Panc1 (cell line): Measurements from ENCODE around the gene DAGLA. TPM values are rescaled to one million over a fixed set of nuclear protein-coding genes. Genes with fewer than 3 reads are reported as not detected.

Experiments used
- ATAC-seq: fragments of 200-7000 bp; cut with Tn5 transposase; 2 replicates; pipeline ENCODE4 v1.9.1; 2020; ENCODE audit warnings: mild to moderate bottlenecking, moderate library complexity
- BruUV-seq: library from RNA; stranded (reverse); fragments of 400-500 nt; replicated peaks from 2 replicates; lab custom pipeline; 2021; lab: Mats Ljungman, UMichigan
- CTCF ChIA-PET: fragments of 300-600 bp; sonication (Branson Sonifier 250); formaldehyde crosslinking; loops from one replicate; lab custom pipeline; 2022; ENCODE audit warnings: antibody characterized with exemption; lab: Charles Lee
- POLR2A ChIA-PET: fragments of 300-600 bp; sonication (Branson Sonifier 250); formaldehyde crosslinking; loops from one replicate; lab custom pipeline; 2022; ENCODE audit warnings: antibody characterized with exemption; lab: Charles Lee
- DNase-seq: peaks from one replicate; pipeline ENCODE4 v3.0.0-alpha.2; 2010; ENCODE audit warnings: low read depth, low spot score
- H3K27ac ChIP-seq: 2 replicates; pipeline ENCODE4 v1.5.1; 2011; ENCODE audit warnings: mild to moderate bottlenecking, low read length, inconsistent platforms
- H3K27me3 ChIP-seq: fragments of 200-500 bp; sonication (Bioruptor generic); 2 replicates; pipeline ENCODE4 v1.6.0; 2014; ENCODE audit warnings: low read length, inconsistent platforms; ENCODE audit not compliant: control insufficient read depth, insufficient read depth
- H3K36me3 ChIP-seq: fragments of 200-500 bp; sonication (Bioruptor generic); 2 replicates; pipeline ENCODE4 v1.5.1; 2014; ENCODE audit warnings: inconsistent platforms, mild to moderate bottlenecking, low read length, moderate library complexity; ENCODE audit not compliant: control insufficient read depth, insufficient read depth
- H3K4me1 ChIP-seq: 2 replicates; pipeline ENCODE4 v1.5.1; 2011; ENCODE audit warnings: inconsistent platforms, mild to moderate bottlenecking, low read length, moderate library complexity; ENCODE audit not compliant: control insufficient read depth, insufficient read depth
- H3K4me3 ChIP-seq, 2 experiments: 2 replicates each; pipeline ENCODE4 v1.5.1; 2011 to 2012; ENCODE audit warnings: low read depth in 2 of 2, low read length in 2 of 2, mild to moderate bottlenecking in 2 of 2, inconsistent platforms in 1 of 2, moderate library complexity in 1 of 2
- H3K9me3 ChIP-seq: fragments of 200-500 bp; sonication (Bioruptor generic); 2 replicates; pipeline ENCODE4 v1.5.1; 2014; ENCODE audit warnings: low read depth, mild to moderate bottlenecking, inconsistent platforms, low read length, moderate library complexity; ENCODE audit not compliant: control insufficient read depth, insufficient read depth
- POLR2AphosphoS5 ChIP-seq: IDR thresholded peaks from 2 replicates; pipeline ENCODE4 v1.6.1; 2012; ENCODE audit warnings: mild to moderate bottlenecking, low read depth, low read length, moderate library complexity
- SIN3A ChIP-seq: IDR thresholded peaks from 2 replicates; pipeline ENCODE4 v1.6.1; 2012; ENCODE audit warnings: low read depth, mild to moderate bottlenecking, low read length, moderate library complexity, borderline replicate concordance; ENCODE audit not compliant: insufficient read depth
- TCF7L2 ChIP-seq: IDR thresholded peaks from 2 replicates; pipeline ENCODE4 v1.6.1; 2011; ENCODE audit warnings: mild to moderate bottlenecking, low read depth, low read length, inconsistent platforms
- in situ Hi-C: cut with HindIII; loops from 2 replicates; pipeline ENCODE4 v1.10.0; 2016; ENCODE audit warnings: low sequenced_read_pairs, low pct_unique_long_range_greater_than_20kb
- intact Hi-C: fragments of 100-400 bp; cut with micrococcal nuclease; formaldehyde crosslinking; loops from one replicate; pipeline ENCODE4 v1.10.0; 2022; ENCODE audit not compliant: unreplicated experiment
- total RNA-seq: library from RNA; stranded (reverse); gene quantifications from one replicate; pipeline ENCODE4 v1.2.1, GENCODE V29; 2021; ENCODE audit not compliant: unreplicated experiment
- TF ChIP-seq, protein P1 (sequence below): fragments of 450-650 bp; IDR thresholded peaks from 2 replicates; pipeline ENCODE4 v1.5.1; 2017; ENCODE audit warnings: mild to moderate bottlenecking
- TF ChIP-seq, protein P2 (sequence below), 2 experiments: IDR thresholded peaks; 2 replicates each; pipeline ENCODE4 v1.6.1; 2011 to 2012; ENCODE audit warnings: low read depth in 2 of 2, control low read depth in 1 of 2, low read length in 1 of 2, mild to moderate bottlenecking in 1 of 2, moderate library complexity in 1 of 2; ENCODE audit not compliant: insufficient read depth in 1 of 2

The DAGLA gene
- total RNA-seq, 1 experiment from 2014 or later: 6.4 TPM

DNA sequence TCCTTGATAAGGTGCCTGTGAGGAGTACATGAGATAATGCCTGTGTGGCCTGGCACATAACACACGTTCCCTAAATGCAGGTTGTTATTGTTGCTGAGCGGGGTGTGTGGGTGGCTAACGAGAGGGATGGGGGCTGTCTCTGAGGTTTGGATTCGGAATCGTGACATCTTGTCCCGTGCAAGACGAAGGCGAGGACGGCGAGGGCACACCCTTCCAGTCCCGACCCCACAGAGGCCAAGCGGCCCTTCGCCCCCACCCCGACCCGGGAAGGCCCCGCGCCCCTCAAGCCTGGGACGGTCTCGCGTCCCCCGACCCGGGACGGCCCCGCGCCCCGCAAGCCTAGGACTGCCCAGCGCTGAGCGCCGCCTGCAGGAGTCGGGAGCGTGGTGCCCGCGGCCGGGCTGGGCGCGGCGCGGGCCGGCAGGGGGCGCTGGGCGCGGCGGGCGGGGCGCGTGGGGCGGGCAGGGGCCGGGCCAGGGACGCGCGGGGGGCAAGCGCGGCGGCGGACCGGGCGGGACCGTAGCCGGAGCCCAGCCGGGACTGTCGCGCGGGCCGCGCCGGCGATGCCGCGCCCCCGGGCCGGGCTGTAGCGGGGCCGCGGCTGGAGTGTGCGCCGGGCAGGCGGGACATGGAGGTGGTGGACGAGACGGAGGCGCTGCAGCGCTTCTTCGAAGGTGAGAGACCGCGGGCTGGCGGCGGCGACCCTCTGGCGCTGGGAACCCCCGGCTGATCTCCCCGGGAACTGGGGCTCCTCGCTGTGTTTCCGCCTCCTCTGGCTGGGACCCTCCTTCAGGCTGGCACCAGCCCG, 72.1 kb downstream of the DAGLA start, which contains the start of gene MYRF:
TSS of gene MYRF (plus strand) at position 520 of the 808 bp plus-strand sequence. CDS start at position 629, 109 bp downstream.
- peak within 1 kb of the TSS; percentile 44 to 58 for H3K4me3 ChIP-seq
- peaks cover 5% of the 10 kb centered on the region for H3K4me1 ChIP-seq
- DNase-seq (no peak), ATAC-seq (peak; percentile 90)
- no peaks in the 10 kb centered on the region for H3K9me3 ChIP-seq
- TF ChIP-seq, protein P1, sequence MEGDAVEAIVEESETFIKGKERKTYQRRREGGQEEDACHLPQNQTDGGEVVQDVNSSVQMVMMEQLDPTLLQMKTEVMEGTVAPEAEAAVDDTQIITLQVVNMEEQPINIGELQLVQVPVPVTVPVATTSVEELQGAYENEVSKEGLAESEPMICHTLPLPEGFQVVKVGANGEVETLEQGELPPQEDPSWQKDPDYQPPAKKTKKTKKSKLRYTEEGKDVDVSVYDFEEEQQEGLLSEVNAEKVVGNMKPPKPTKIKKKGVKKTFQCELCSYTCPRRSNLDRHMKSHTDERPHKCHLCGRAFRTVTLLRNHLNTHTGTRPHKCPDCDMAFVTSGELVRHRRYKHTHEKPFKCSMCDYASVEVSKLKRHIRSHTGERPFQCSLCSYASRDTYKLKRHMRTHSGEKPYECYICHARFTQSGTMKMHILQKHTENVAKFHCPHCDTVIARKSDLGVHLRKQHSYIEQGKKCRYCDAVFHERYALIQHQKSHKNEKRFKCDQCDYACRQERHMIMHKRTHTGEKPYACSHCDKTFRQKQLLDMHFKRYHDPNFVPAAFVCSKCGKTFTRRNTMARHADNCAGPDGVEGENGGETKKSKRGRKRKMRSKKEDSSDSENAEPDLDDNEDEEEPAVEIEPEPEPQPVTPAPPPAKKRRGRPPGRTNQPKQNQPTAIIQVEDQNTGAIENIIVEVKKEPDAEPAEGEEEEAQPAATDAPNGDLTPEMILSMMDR: peak; percentile 97
- TF ChIP-seq SIN3A (no peak), POLR2AphosphoS5 (no peak), TCF7L2 (no peak)
- TF ChIP-seq, protein P2, sequence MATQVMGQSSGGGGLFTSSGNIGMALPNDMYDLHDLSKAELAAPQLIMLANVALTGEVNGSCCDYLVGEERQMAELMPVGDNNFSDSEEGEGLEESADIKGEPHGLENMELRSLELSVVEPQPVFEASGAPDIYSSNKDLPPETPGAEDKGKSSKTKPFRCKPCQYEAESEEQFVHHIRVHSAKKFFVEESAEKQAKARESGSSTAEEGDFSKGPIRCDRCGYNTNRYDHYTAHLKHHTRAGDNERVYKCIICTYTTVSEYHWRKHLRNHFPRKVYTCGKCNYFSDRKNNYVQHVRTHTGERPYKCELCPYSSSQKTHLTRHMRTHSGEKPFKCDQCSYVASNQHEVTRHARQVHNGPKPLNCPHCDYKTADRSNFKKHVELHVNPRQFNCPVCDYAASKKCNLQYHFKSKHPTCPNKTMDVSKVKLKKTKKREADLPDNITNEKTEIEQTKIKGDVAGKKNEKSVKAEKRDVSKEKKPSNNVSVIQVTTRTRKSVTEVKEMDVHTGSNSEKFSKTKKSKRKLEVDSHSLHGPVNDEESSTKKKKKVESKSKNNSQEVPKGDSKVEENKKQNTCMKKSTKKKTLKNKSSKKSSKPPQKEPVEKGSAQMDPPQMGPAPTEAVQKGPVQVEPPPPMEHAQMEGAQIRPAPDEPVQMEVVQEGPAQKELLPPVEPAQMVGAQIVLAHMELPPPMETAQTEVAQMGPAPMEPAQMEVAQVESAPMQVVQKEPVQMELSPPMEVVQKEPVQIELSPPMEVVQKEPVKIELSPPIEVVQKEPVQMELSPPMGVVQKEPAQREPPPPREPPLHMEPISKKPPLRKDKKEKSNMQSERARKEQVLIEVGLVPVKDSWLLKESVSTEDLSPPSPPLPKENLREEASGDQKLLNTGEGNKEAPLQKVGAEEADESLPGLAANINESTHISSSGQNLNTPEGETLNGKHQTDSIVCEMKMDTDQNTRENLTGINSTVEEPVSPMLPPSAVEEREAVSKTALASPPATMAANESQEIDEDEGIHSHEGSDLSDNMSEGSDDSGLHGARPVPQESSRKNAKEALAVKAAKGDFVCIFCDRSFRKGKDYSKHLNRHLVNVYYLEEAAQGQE (IDR thresholded peaks at IDR 0.05; ENCODE audit: insufficient read depth in 1 of 2, low read depth in 2 of 2, low read length in 1 of 2): no peak
- H3K27ac ChIP-seq: peak within 1 kb of the TSS; percentile 44; the same call in 1 of the 2 replicates
- in situ Hi-C loops: no loop called here
- no peaks in the 10 kb centered on the region for H3K36me3 ChIP-seq
- intact Hi-C loops: loop anchor here (5.0 kb wide), 1 partner anchor 35 kb away; no protein-coding TSS in a partner anchor
- ChIA-PET POLR2A (no interaction called here), CTCF (no interaction called here)
- H3K27me3 ChIP-seq: no peaks in the 10 kb centered on the region
- no TSS peak for BruUV-seq

DNA sequence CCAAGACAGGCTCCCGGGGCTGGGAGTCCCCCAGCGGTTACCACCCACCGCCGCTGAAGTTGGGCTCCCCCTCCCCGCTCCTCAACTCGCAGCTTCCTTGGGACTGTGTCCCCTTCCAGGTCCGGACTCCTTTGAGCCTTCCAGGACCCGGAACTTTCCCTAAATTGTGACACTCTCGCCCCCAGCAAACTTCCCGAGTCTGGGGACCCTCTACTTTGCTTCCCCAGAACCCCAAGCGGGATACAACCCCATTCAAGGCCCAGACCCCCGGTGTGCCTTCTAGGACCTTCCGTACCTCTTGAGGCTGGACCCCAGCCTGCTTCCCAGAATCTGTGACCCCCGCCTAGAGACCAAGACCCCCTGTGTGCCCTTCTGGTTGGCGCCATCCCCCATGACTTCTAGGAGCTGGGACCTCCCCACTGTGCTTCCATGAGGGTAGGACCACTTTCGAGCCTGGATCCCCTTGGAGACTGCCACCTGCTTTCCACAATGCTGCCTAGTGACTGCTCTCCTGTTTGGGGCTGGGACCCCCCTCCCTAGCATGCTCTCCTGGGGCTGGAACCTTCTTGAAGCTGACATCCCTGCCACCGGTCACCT, 72.8 kb downstream of the DAGLA start:
- peaks cover 5% of the 10 kb centered on the region for H3K4me1 ChIP-seq
- intact Hi-C loops: loop anchor here (5.0 kb wide), 1 partner anchor 34 kb away; no protein-coding TSS in a partner anchor
- no TSS peak for BruUV-seq

More for the DNA sequence above, 72.8 kb downstream of the DAGLA start:
- TF ChIP-seq, protein P2 (IDR thresholded peaks at IDR 0.05; ENCODE audit: insufficient read depth in 1 of 2, low read depth in 2 of 2, low read length in 1 of 2): no peak
- TF ChIP-seq POLR2AphosphoS5 (no peak), TCF7L2 (no peak), SIN3A (no peak)
- TF ChIP-seq, protein P1: no peak
- ChIA-PET CTCF (interaction anchor here (0.7 kb wide), 1 partner anchor 111 kb away, joined by 3 read pairs; no protein-coding TSS in a partner anchor), POLR2A (no interaction called here)
- peak overlapping the region; percentile 44; the same call in 1 of the 2 replicates for H3K27ac ChIP-seq
- DNase-seq (no peak), ATAC-seq (peak; percentile 29)
- in situ Hi-C loops: no loop called here
- no peaks in the 10 kb centered on the region for H3K36me3 ChIP-seq
- no peaks in the 10 kb centered on the region for H3K27me3 ChIP-seq
- H3K4me3 ChIP-seq: peak overlapping the region; percentile 44 to 58
- no peaks in the 10 kb centered on the region for H3K9me3 ChIP-seq
